HPDE6-E6E7 (cell line): Measurements from ENCODE around the gene NOTCH1.

Experiments used
- DNase-seq: peaks from one replicate; pipeline ENCODE4 v3.0.0; 2011; ENCODE audit warnings: missing footprints; ENCODE audit errors: extremely low spot score

Gene NOTCH1

GRCh38 chr9:136544964-136545691 is 720 bp downstream of the NOTCH1 start:
- no peak for DNase-seq

- no peak for DNase-seq
These were observed 1.3 kb downstream of the NOTCH1 start for GRCh38 chr9:136544548-136544963.

GRCh38 chr9:136543830-136544547 is 1.9 kb downstream of the NOTCH1 start:
- no peak for DNase-seq

- DNase-seq = no peak
These were observed 2.6 kb downstream of the NOTCH1 start for GRCh38 chr9:136543280-136543679.

- DNase-seq = no peak
These were observed 3.4 kb downstream of the NOTCH1 start for GRCh38 chr9:136542241-136543040.

GRCh38 chr9:136541709-136542108 is 4.1 kb downstream of the NOTCH1 start:
- no peak for DNase-seq

GRCh38 chr9:136541179-136541578 is 4.7 kb downstream of the NOTCH1 start:
- no peak for DNase-seq

- DNase-seq = peak; percentile 79
These were observed 6.1 kb downstream of the NOTCH1 start for GRCh38 chr9:136539427-136540421.

GRCh38 chr9:136538599-136539426 is 7.0 kb downstream of the NOTCH1 start:
- peak; percentile 62 for DNase-seq

- DNase-seq = no peak
These were observed 7.8 kb downstream of the NOTCH1 start for GRCh38 chr9:136537896-136538598.

GRCh38 chr9:136537411-136537810 is 8.4 kb downstream of the NOTCH1 start:
- no peak for DNase-seq

- no peak for DNase-seq
These were observed 9.1 kb downstream of the NOTCH1 start for GRCh38 chr9:136536721-136537241.

GRCh38 chr9:136536051-136536720 is 9.7 kb downstream of the NOTCH1 start:
- DNase-seq = no peak

GRCh38 chr9:136535070-136535469 is 10.8 kb downstream of the NOTCH1 start:
- DNase-seq = no peak

- no peak for DNase-seq
These were observed 11.5 kb downstream of the NOTCH1 start for GRCh38 chr9:136534366-136534765.

GRCh38 chr9:136533775-136534157 is 12.1 kb downstream of the NOTCH1 start:
- DNase-seq = peak; percentile 77

GRCh38 chr9:136532799-136533774 is 12.8 kb downstream of the NOTCH1 start:
- DNase-seq = no peak
